ENCODE data around the gene CAMTA1. TPM values are rescaled to one million over a fixed set of nuclear protein-coding genes. Genes with fewer than 3 reads are reported as not detected.

The CAMTA1 gene
- total RNA-seq, 1 experiment from 2014 or later: 50.3 TPM

DNA sequence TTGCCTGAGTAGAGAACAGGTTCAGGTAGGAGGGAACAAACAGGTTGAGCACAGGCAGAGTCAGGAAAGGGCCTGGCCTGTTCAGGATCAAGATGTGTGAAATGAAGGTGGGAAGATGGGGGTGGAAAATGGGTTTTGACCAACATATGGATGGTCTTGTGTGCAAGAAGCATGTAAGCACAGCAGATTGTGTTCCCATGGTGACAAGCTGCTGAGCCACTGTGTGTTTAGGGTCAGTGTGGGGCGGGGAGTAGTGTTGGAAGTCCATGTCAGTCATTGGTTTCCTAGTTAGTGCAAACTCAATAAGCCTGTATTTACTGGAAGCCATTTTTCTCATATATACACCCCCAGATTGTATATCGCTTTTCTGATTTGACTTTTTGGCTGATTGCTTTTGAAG is 111.9 kb downstream of the CAMTA1 start:
- peaks cover 7% of the 10 kb centered on the region for H3K36me3 Mint-ChIP-seq (ENCODE audit: insufficient read depth, unreplicated experiment)
- no peak overlapping the region for H3K4me3 Mint-ChIP-seq (ENCODE audit: low read depth, unreplicated experiment)
- BruUV-seq (replicated peaks): no TSS peak
- H3K9me3 Mint-ChIP-seq (ENCODE audit: low read depth, unreplicated experiment): no peaks in the 10 kb centered on the region
- intact Hi-C loops (cut with micrococcal nuclease; ENCODE audit: unreplicated experiment): no loop called here
- H3K27me3 Mint-ChIP-seq (ENCODE audit: unreplicated experiment): no peaks in the 10 kb centered on the region
- no peak for DNase-seq
- CTCF ChIA-PET: no interaction called here
- H3K27ac Mint-ChIP-seq (ENCODE audit: unreplicated experiment): no peak overlapping the region
- TF ChIP-seq, protein P1, sequence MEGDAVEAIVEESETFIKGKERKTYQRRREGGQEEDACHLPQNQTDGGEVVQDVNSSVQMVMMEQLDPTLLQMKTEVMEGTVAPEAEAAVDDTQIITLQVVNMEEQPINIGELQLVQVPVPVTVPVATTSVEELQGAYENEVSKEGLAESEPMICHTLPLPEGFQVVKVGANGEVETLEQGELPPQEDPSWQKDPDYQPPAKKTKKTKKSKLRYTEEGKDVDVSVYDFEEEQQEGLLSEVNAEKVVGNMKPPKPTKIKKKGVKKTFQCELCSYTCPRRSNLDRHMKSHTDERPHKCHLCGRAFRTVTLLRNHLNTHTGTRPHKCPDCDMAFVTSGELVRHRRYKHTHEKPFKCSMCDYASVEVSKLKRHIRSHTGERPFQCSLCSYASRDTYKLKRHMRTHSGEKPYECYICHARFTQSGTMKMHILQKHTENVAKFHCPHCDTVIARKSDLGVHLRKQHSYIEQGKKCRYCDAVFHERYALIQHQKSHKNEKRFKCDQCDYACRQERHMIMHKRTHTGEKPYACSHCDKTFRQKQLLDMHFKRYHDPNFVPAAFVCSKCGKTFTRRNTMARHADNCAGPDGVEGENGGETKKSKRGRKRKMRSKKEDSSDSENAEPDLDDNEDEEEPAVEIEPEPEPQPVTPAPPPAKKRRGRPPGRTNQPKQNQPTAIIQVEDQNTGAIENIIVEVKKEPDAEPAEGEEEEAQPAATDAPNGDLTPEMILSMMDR (IDR thresholded peaks at IDR 0.05; ENCODE audit: unreplicated experiment): no peak
- no peaks in the 10 kb centered on the region for H3K4me1 Mint-ChIP-seq (ENCODE audit: low read depth, unreplicated experiment)

DNA sequence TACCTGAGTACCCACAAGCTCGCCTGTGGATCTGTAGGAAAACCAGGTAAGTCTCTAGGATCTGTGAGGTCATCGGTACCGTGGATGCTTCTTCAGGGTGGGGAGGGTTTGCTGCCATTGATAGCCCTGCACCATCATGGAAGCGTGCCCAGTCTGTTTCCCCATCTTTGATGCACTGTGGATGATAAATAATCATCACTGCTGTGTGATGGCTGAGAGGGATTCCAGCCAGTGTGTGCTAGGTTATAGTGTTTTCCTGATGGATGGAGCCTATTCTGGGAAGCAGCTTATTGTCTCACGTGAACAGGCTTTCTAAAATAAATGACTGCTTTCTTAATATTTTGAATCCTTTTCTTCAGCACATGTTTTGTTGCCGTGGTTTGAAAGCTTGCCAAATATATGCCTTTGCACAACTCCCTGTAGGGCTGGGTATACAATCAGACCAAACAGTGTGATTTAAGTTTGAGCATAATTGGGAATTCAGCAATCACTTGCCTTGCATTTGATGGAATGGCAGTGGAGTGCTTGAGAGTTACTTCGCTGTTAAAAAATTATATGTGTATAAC is 113.8 kb downstream of the CAMTA1 start:
- Mint-ChIP-seq H3K27ac (ENCODE audit: unreplicated experiment) (no peak overlapping the region), H3K9me3 (ENCODE audit: low read depth, unreplicated experiment) (no peaks in the 10 kb centered on the region), H3K36me3 (ENCODE audit: insufficient read depth, unreplicated experiment) (no peaks in the 10 kb centered on the region), H3K4me3 (ENCODE audit: low read depth, unreplicated experiment) (no peak overlapping the region), H3K4me1 (ENCODE audit: low read depth, unreplicated experiment) (no peaks in the 10 kb centered on the region), H3K27me3 (ENCODE audit: unreplicated experiment) (no peaks in the 10 kb centered on the region)
- CTCF ChIA-PET: no interaction called here
- BruUV-seq (replicated peaks): no TSS peak
- no peak for DNase-seq
- TF ChIP-seq, protein P1 (IDR thresholded peaks at IDR 0.05; ENCODE audit: unreplicated experiment): no peak
- intact Hi-C loops (cut with micrococcal nuclease; ENCODE audit: unreplicated experiment): no loop called here

DNA sequence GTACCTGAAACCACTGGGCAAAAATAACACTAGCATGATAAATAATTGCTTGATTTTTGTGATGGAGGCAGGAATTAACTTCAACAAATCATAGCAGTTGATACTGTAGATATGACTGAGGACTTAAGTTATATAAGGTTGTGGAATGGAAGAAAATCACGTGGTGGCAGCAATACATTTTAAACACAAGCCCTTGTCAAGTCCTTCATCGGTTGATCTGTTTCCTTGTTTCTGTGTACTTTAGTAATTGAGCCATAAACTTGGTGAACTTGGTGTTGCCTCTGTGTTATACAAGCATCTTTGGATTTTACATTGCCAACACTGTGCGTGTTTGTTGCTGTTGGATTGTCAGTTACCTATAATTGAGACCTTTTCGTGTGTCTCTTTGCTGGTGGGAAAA is 114.4 kb downstream of the CAMTA1 start:
- intact Hi-C loops (cut with micrococcal nuclease; ENCODE audit: unreplicated experiment): no loop called here
- CTCF ChIA-PET: no interaction called here
- no peaks in the 10 kb centered on the region for H3K27me3 Mint-ChIP-seq (ENCODE audit: unreplicated experiment)
- no peak overlapping the region for H3K4me3 Mint-ChIP-seq (ENCODE audit: low read depth, unreplicated experiment)
- H3K9me3 Mint-ChIP-seq (ENCODE audit: low read depth, unreplicated experiment): no peaks in the 10 kb centered on the region
- H3K4me1 Mint-ChIP-seq (ENCODE audit: low read depth, unreplicated experiment): no peaks in the 10 kb centered on the region
- H3K36me3 Mint-ChIP-seq (ENCODE audit: insufficient read depth, unreplicated experiment): no peaks in the 10 kb centered on the region
- TF ChIP-seq, protein P1 (IDR thresholded peaks at IDR 0.05; ENCODE audit: unreplicated experiment): no peak
- no peak overlapping the region for H3K27ac Mint-ChIP-seq (ENCODE audit: unreplicated experiment)
- DNase-seq: no peak
- BruUV-seq (replicated peaks): no TSS peak

- no peaks in the 10 kb centered on the region for H3K4me1 Mint-ChIP-seq (ENCODE audit: low read depth, unreplicated experiment)
- no peak for DNase-seq
- H3K9me3 Mint-ChIP-seq (ENCODE audit: low read depth, unreplicated experiment): no peaks in the 10 kb centered on the region
- no peaks in the 10 kb centered on the region for H3K27me3 Mint-ChIP-seq (ENCODE audit: unreplicated experiment)
- H3K36me3 Mint-ChIP-seq (ENCODE audit: insufficient read depth, unreplicated experiment): no peaks in the 10 kb centered on the region
- TF ChIP-seq, protein P1 (IDR thresholded peaks at IDR 0.05; ENCODE audit: unreplicated experiment): no peak
- H3K27ac Mint-ChIP-seq (ENCODE audit: unreplicated experiment): no peak overlapping the region
- intact Hi-C loops (cut with micrococcal nuclease; ENCODE audit: unreplicated experiment): no loop called here
- CTCF ChIA-PET: no interaction called here
- BruUV-seq (replicated peaks): no TSS peak
- H3K4me3 Mint-ChIP-seq (ENCODE audit: low read depth, unreplicated experiment): no peak overlapping the region
Observed at GRCh38 chr1:6902153-6902552, 116.9 kb downstream of the CAMTA1 start.
